ENCODE data around the gene MARCHF9. TPM values are rescaled to one million over a fixed set of nuclear protein-coding genes. Genes with fewer than 3 reads are reported as not detected.

The MARCHF9 gene
- total RNA-seq, 6 experiments from 2014 or later = 2.1 to 3.9 (median 3.3) TPM

DNA sequence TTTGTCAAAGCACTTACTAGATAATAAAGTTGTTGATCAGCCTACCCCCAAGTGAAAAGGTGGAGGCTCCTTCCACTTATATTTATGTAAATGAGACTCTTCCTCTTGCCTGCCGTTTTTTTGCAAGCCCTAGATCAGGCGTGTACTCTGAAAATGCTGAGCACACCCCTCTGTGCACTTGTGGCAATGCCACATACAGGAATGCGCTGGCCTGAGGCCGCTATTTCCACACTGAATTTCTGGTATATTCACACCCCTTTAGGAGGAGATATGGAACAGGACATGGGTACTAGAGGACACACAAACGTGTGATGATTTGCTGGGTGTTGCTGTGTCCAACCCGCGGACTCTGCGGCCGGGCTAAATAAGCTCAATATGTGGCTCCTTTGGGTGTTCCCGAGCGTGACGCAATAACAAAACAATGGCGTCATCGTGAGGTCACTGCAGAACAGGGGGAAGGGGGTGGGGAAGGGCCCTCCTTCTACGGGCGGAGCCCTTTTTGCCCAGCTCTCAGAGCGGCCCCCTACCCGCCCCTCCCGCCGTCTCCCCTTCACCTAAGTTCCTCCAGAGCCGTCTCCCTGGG is 10.6 kb upstream of the MARCHF9 start:
- peak; percentile 62 to 75 (median 72) for DNase-seq
- no peaks in the 10 kb centered on the region for H3K9me3 ChIP-seq
- TF ChIP-seq POLR2A (IDR thresholded peaks at IDR 0.05) = no peak
- TF ChIP-seq, protein P1, sequence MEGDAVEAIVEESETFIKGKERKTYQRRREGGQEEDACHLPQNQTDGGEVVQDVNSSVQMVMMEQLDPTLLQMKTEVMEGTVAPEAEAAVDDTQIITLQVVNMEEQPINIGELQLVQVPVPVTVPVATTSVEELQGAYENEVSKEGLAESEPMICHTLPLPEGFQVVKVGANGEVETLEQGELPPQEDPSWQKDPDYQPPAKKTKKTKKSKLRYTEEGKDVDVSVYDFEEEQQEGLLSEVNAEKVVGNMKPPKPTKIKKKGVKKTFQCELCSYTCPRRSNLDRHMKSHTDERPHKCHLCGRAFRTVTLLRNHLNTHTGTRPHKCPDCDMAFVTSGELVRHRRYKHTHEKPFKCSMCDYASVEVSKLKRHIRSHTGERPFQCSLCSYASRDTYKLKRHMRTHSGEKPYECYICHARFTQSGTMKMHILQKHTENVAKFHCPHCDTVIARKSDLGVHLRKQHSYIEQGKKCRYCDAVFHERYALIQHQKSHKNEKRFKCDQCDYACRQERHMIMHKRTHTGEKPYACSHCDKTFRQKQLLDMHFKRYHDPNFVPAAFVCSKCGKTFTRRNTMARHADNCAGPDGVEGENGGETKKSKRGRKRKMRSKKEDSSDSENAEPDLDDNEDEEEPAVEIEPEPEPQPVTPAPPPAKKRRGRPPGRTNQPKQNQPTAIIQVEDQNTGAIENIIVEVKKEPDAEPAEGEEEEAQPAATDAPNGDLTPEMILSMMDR (IDR thresholded peaks at IDR 0.05) = no peak
- peak overlapping the region; percentile 73 to 82 (median 78) for H3K4me3 ChIP-seq
- peaks cover 0 to 8% (median 0%) of the 10 kb centered on the region in 4 donors for H3K4me1 ChIP-seq
- 13% methylated on average over 18 of the region's 21 CpGs for WGBS (ENCODE audit: insufficient coverage, low coverage, low lambda C conversion rate, missing lambda C conversion rate)
- intact Hi-C loops (cut with DNase I) = no loop called here
- peak overlapping the region; percentile 76 to 94 (median 93) for H3K27ac ChIP-seq
- ATAC-seq = peak; percentile 57 to 67 (median 60)
- peaks cover 0 to 25% (median 13%) of the 10 kb centered on the region in 4 donors for H3K36me3 ChIP-seq
- no peaks in the 10 kb centered on the region for H3K27me3 ChIP-seq

DNA sequence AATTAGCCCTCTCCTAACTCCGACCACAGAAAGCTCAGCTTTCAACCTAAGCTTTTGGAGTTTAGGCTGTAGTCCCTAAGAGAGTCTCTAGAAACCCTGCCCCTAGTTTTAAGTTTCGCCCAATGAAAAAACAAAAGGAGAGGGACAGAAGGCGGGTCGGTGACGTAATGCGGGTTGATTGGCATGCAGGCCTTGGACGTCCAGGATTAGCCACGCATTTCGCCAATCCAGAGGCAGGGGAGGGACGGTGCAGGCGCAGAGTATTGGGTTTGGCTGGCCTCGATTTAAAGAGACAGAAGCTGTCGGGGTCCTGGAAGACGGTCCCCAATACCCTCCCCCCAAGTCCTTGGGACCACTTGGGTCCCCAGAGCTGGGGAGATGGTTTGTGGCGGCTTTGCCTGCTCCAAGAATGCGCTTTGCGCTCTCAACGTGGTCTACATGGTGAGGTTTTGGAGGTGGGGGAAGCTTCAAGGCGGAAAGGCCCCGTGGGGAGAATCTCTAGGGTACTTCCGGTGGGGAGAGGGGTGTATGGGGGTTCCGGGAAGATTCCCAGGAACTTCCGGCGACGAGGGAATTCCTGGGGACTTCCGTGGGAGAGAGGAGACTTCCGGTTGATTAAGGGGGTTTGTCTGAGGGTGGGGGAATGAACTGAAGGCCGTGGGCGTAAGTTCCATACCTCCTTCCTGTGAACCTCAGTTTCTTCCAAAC is 10.0 kb upstream of the MARCHF9 start, which contains the start of gene TSPAN31:
Gene TSPAN31, plus strand, starts transcription at position 263 of the 708 bp plus-strand sequence. Its CDS starts 116 bp downstream, at position 379.
- H3K9me3 ChIP-seq = no peaks in the 10 kb centered on the region
- TF ChIP-seq, protein P1 (IDR thresholded peaks at IDR 0.05) = no peak
- peak; percentile 56 for TF ChIP-seq POLR2A (IDR thresholded peaks at IDR 0.05)
- H3K27me3 ChIP-seq = no peaks in the 10 kb centered on the region
- H3K4me3 ChIP-seq = peak within 1 kb of the TSS; percentile 73 to 82 (median 78)
- peak within 1 kb of the TSS; percentile 76 to 94 (median 93) for H3K27ac ChIP-seq
- peak; percentile 91 to 96 (median 95) for ATAC-seq
- peaks cover 0 to 8% (median 0%) of the 10 kb centered on the region in 4 donors for H3K4me1 ChIP-seq
- peaks cover 0 to 25% (median 13%) of the 10 kb centered on the region in 4 donors for H3K36me3 ChIP-seq
- peak; percentile 96 to 98 (median 97) for DNase-seq
- intact Hi-C loops (cut with DNase I) = no loop called here
- WGBS (ENCODE audit: insufficient coverage, low coverage, low lambda C conversion rate, missing lambda C conversion rate) = under 1% methylated on average over 22 of the region's 29 CpGs

DNA sequence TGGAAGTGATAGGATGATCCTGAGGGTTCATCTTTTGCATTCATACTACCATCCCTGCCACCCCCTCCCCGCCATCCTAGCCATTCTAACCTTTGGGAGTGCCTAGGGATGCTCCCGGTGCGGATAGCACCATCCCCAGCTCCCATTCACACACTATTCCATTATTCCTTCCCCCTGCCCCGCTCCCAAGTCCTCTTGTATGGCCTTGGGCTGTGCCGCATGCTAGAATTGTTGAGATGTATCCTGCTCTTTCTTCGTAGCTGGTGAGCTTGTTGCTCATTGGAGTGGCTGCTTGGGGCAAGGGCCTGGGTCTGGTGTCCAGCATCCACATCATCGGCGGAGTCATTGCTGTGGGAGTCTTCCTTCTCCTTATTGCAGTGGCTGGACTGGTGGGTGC is 9.4 kb upstream of the MARCHF9 start:
- intact Hi-C loops (cut with DNase I) = no loop called here
- peak; percentile 1 to 4 (median 1) for ATAC-seq

DNA sequence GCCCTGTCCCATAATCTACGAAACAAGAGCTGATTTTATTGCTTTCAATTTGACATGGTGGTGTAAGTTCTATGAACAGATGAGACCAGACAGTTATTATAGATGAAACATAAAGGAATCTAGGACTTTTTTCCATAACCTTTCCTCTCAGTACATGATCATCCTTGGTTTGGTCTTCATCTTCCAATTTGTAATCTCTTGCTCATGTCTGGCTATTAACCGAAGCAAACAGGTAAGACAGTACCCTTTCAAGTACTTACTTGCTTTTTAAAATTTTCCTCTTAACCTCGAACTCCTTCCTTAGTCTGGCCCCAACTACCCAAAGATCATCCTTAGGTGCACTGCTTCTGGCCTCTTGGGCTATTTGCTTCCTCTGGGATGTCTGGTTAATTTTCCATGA is 8.9 kb upstream of the MARCHF9 start:
- no peaks in the 10 kb centered on the region for H3K27me3 ChIP-seq
- no peak overlapping the region for H3K4me3 ChIP-seq
- H3K36me3 ChIP-seq = peaks cover 0 to 25% (median 13%) of the 10 kb centered on the region in 4 donors
- peaks cover 0 to 8% (median under 1%) of the 10 kb centered on the region in 4 donors for H3K4me1 ChIP-seq
- no peaks in the 10 kb centered on the region for H3K9me3 ChIP-seq
- TF ChIP-seq, protein P1 (IDR thresholded peaks at IDR 0.05) = no peak
- TF ChIP-seq POLR2A (IDR thresholded peaks at IDR 0.05) = no peak
- no peak for DNase-seq
- WGBS (ENCODE audit: insufficient coverage, low coverage, low lambda C conversion rate, missing lambda C conversion rate) = 83% methylated on average over 3 of the region's 3 CpGs
- intact Hi-C loops (cut with DNase I) = no loop called here
- ATAC-seq = no peak
- no peak overlapping the region for H3K27ac ChIP-seq

More for the DNA sequence above, 9.4 kb upstream of the MARCHF9 start:
- TF ChIP-seq, protein P1 (IDR thresholded peaks at IDR 0.05) = no peak
- TF ChIP-seq POLR2A (IDR thresholded peaks at IDR 0.05) = no peak
- no peaks in the 10 kb centered on the region for H3K9me3 ChIP-seq
- peaks cover 0 to 8% (median 0%) of the 10 kb centered on the region in 4 donors for H3K4me1 ChIP-seq
- DNase-seq = no peak
- peaks cover 0 to 25% (median 13%) of the 10 kb centered on the region in 4 donors for H3K36me3 ChIP-seq
- 51% methylated on average over 4 of the region's 8 CpGs for WGBS (ENCODE audit: insufficient coverage, low coverage, low lambda C conversion rate, missing lambda C conversion rate)
- peak overlapping the region; percentile 73 to 82 (median 78) for H3K4me3 ChIP-seq
- peak overlapping the region; percentile 76 to 94 (median 93) for H3K27ac ChIP-seq
- no peaks in the 10 kb centered on the region for H3K27me3 ChIP-seq

All from right lobe of liver (tissue), 6 donors.